Heart left ventricle (tissue), 16 donors: ENCODE results near the gene SLFNL1. TPM values are rescaled to one million over a fixed set of nuclear protein-coding genes. Genes with fewer than 3 reads are reported as not detected.
A peak's percentile ranks its signal among the peaks of the same experiment; 100 is the strongest.

Experiments used
- ATAC-seq, 4 donors: fragments of 200-7000 bp; cut with Tn5 transposase; one replicate each; pipeline ENCODE4 v1.9.1; 2020 to 2022; ENCODE audit warnings: moderate library complexity in 4 of 4, mild to moderate bottlenecking in 3 of 4, moderate number of reproducible peaks in 1 of 4
- DNase-seq, 5 donors: peaks; one replicate each; pipeline ENCODE4 v3.0.0-alpha.2; 2020
- H3K27ac ChIP-seq, 12 donors: fragments of 200-600 bp; sonication (generic) in 4 of 12; one replicate each; pipeline versions ENCODE4 v1.5.0 to v1.8.0; 2016 to 2022; ENCODE audit warnings: mild to moderate bottlenecking in 2 of 12
- H3K27me3 ChIP-seq, 9 donors: fragments of 200-600 bp; sonication (generic) in 2 of 9; one replicate each; pipeline versions ENCODE4 v1.5.1 to v1.8.0; 2016 to 2022; ENCODE audit warnings: mild to moderate bottlenecking in 3 of 9
- H3K36me3 ChIP-seq, 9 donors: fragments of 200-600 bp; sonication (generic) in 2 of 9; one replicate each; pipeline versions ENCODE4 v1.5.0 to v1.8.0; 2018 to 2022; ENCODE audit warnings: mild to moderate bottlenecking in 2 of 9
- H3K4me1 ChIP-seq, 12 donors: fragments of 200-600 bp; sonication (generic) in 4 of 12; one replicate each; pipeline versions ENCODE4 v1.5.0 to v1.8.0; 2016 to 2022; ENCODE audit warnings: mild to moderate bottlenecking in 3 of 12
- H3K4me3 ChIP-seq, 12 donors: fragments of 200-600 bp; sonication (generic) in 4 of 12; one replicate each; pipeline versions ENCODE4 v1.5.0 to v1.8.0; 2017 to 2022; ENCODE audit warnings: mild to moderate bottlenecking in 9 of 12, moderate library complexity in 4 of 12
- H3K9me3 ChIP-seq, 12 donors: fragments of 200-600 bp; sonication (generic) in 4 of 12; one replicate each; pipeline versions ENCODE4 v1.5.0 to v1.8.0; 2016 to 2022; ENCODE audit warnings: mild to moderate bottlenecking in 1 of 12
- POLR2A ChIP-seq, 2 donors: fragments of 450-650 bp; IDR thresholded peaks; one replicate each; pipeline ENCODE4 v1.6.1; 2017; ENCODE audit warnings: antibody characterized with exemption in 2 of 2, mild to moderate bottlenecking in 2 of 2, moderate library complexity in 2 of 2
- WGBS, 4 donors: extraction: QIAGEN DNeasy Blood & Tissue Kit in 2 of 4; methylation state at CpG; one replicate each; pipeline versions ENCODE4 v1.1.5 to v1.1.7; 2013 to 2018; 5-methylcytosine and 5-hydroxymethylcytosine counted together
- intact Hi-C, 10 donors: fragments of 100-400 bp; cut with DNase I; formaldehyde crosslinking; loops; one replicate each; pipeline versions ENCODE4 v1.11.1 to v1.14.2; 2022
- polyA plus RNA-seq, 2 donors: library from polyadenylated mRNA; stranded (reverse); fragments of 200-250 nt; gene quantifications; one replicate each; pipeline ENCODE4 v1.2.3, GENCODE V29; 2013
- total RNA-seq, 9 donors: library from RNA; depleted of rRNA in 2 of 9; stranded (reverse); fragments of >200 nt in 2 of 9; fragmentation: NEBNext Ultra II Directional in 3 of 9; extraction: Animal tissue kit (Norgen Biotek cat#: 25700) in 3 of 9; gene quantifications; one replicate each; pipeline versions ENCODE4 v1.1.0 to v1.2.4, GENCODE V29; 2016 to 2023
- TF ChIP-seq, protein P1 (sequence below), 12 donors: fragments of 200-600 bp; sonication (generic) in 4 of 12; IDR thresholded peaks; one replicate each; pipeline versions ENCODE4 v1.5.0 to v1.8.0; 2018 to 2022; ENCODE audit warnings: antibody characterized with exemption in 12 of 12, mild to moderate bottlenecking in 5 of 12
- donor health status: ischemic (EF 13 %, LVEDD 7.1; RV severe dilation, severe dysfunction).
- donor health status: healthy with polysubstance abuse.
- donor health status: DM: no; HTN: yes; CAD: no.
- donor health status: DM: no; HTN: no; CAD: no.
- donor health status: ischemic (EF 25% LVEDD 6.9; RV normal size, moderate dysfunction).
- donor health status: ischemic (EF 25% LVEDD 5.7; RV mildly dilated, moderate dysfunction).
- donor health status: healthy.
- donor health status: DM: yes; HTN: yes; CAD: no.
- donor health status: ischemic (EF 35%, LVEDD 5.7; RV mildly dilated, moderate dysfunction).
- donor health status: nonischemic (EF 11% LVEDD 7.7; RV severe dilation, severe dysfunction).
- donor health status: DM: yes; HTN: yes; CAD: no.
- donor health status: PGD.
- donor health status: ischemic (EF 29% LVEDD 5.4; RV normal size, mild dysfunction).
- donor health status: nonischemic (EF 23%, LVEDD 6.1; RV moderate dilation, normal function).

SLFNL1 gene
- total and polyA plus RNA-seq, 11 donors = 0.08 to 0.25 (median 0.12) TPM; not detected in 2

GRCh38 chr1:41005876-41006275, 15.6 kb downstream of the SLFNL1 start:
- Histone ChIP-seq H3K4me1 (peaks cover 0 to 20% (median 12%) of the 10 kb centered on the region in 12 donors), H3K27ac (no peak overlapping the region), H3K36me3 (peaks cover 0 to 98% (median 66%) of the 10 kb centered on the region in 9 donors), H3K9me3 (no peaks in the 10 kb centered on the region), H3K4me3 (no peak overlapping the region), H3K27me3 (no peaks in the 10 kb centered on the region)
- ATAC-seq (no peak), DNase-seq (no peak)
- intact Hi-C loops = no loop called here
- WGBS, 4 donors = 92 to 96% (median 94%) methylated on average over 5 of the region's 5 CpGs
- TF ChIP-seq, protein P1, sequence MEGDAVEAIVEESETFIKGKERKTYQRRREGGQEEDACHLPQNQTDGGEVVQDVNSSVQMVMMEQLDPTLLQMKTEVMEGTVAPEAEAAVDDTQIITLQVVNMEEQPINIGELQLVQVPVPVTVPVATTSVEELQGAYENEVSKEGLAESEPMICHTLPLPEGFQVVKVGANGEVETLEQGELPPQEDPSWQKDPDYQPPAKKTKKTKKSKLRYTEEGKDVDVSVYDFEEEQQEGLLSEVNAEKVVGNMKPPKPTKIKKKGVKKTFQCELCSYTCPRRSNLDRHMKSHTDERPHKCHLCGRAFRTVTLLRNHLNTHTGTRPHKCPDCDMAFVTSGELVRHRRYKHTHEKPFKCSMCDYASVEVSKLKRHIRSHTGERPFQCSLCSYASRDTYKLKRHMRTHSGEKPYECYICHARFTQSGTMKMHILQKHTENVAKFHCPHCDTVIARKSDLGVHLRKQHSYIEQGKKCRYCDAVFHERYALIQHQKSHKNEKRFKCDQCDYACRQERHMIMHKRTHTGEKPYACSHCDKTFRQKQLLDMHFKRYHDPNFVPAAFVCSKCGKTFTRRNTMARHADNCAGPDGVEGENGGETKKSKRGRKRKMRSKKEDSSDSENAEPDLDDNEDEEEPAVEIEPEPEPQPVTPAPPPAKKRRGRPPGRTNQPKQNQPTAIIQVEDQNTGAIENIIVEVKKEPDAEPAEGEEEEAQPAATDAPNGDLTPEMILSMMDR (IDR thresholded peaks at IDR 0.05) = no peak
- TF ChIP-seq POLR2A (IDR thresholded peaks at IDR 0.05) = no peak

DNA sequence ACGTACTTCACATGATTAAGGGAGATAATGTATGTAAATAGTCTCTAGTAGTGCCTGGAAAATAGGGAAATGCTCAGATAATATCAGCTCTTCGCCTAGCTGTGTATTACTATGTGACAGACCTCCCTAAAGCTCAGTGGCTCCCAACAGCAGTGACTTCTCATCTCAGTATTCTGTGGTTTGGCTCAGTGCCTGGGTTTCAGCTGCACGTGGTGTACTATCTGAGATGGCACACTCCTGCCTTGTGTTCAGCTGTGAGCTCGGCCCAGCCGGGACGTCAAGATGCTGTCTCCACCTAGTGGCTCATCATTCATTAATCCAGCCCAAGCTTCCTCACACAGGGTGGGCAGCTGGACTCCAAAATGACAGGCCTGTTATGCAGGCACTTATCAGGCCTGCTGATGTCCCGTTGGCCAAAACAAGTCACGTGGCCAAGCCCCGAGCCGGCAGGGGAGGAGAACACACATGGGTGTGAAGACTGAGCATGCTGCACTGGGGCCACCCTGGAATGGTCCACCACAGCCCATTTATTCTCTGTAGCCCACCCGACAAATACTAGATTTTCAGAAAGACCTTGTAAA, 17.8 kb downstream of the SLFNL1 start:
- ATAC-seq = peak; percentile 94 to 98 (median 96)
- H3K4me3 ChIP-seq = no peak overlapping the region
- no peaks in the 10 kb centered on the region for H3K9me3 ChIP-seq
- TF ChIP-seq POLR2A (IDR thresholded peaks at IDR 0.05) = no peak
- TF ChIP-seq, protein P1 (IDR thresholded peaks at IDR 0.05) = peak; percentile 5 to 70 (median 48)
- H3K27ac ChIP-seq = peak overlapping the region in 2 of 12 donors; percentile 15 to 61
- DNase-seq = peak; percentile 90 to 96 (median 91)
- intact Hi-C loops = no loop called here
- H3K4me1 ChIP-seq = peaks cover 0 to 20% (median 12%) of the 10 kb centered on the region in 12 donors
- WGBS, 4 donors = 25 to 37% (median 29%) methylated on average over 11 of the region's 11 CpGs
- peaks cover 0 to 98% (median 63%) of the 10 kb centered on the region in 9 donors for H3K36me3 ChIP-seq
- no peaks in the 10 kb centered on the region for H3K27me3 ChIP-seq

DNA sequence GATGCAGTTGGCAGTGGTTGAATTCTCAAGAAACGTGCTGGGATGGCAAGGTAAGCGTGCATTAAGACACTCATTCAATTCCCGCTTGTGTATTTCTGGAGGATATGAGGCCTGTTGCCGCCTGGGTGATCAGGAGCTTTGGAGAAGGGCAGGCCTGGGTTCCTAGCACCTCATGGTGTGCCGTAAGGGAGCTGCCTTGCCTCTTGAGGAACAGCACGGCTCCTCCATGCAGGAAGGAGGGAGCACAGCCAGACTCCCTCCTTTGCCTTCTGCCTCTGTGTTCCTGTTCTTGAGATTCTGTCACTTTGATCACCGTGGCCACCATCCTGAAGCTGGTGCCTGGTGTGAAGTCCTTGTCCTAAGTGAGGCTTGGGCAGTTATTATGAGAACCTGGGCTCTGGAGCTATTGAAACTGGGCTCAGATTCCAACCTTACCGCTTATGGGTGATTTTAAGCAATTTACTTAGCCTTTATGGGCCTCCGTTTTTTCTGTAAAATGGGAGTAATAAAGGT, 18.3 kb downstream of the SLFNL1 start:
- no peaks in the 10 kb centered on the region for H3K9me3 ChIP-seq
- TF ChIP-seq, protein P1 (IDR thresholded peaks at IDR 0.05) = no peak
- TF ChIP-seq POLR2A (IDR thresholded peaks at IDR 0.05) = no peak
- H3K4me3 ChIP-seq = no peak overlapping the region
- intact Hi-C loops = no loop called here
- peaks cover 0 to 98% (median 63%) of the 10 kb centered on the region in 9 donors for H3K36me3 ChIP-seq
- H3K27me3 ChIP-seq = no peaks in the 10 kb centered on the region
- peaks cover 0 to 20% (median 12%) of the 10 kb centered on the region in 12 donors for H3K4me1 ChIP-seq
- DNase-seq (no peak), ATAC-seq (no peak)
- peak overlapping the region in 2 of 12 donors; percentile 15 to 61 for H3K27ac ChIP-seq
- whole genome bisulfite sequencing, 4 donors = 87 to 93% (median 89%) methylated on average over 8 to 9 of the region's 9 CpGs

- no peak overlapping the region for H3K27ac ChIP-seq
- no peak overlapping the region for H3K4me3 ChIP-seq
- peaks cover 3 to 98% (median 65%) of the 10 kb centered on the region in 9 donors for H3K36me3 ChIP-seq
- intact Hi-C loops = no loop called here
- TF ChIP-seq POLR2A (IDR thresholded peaks at IDR 0.05) = no peak
- TF ChIP-seq, protein P1 (IDR thresholded peaks at IDR 0.05) = no peak
- no peaks in the 10 kb centered on the region for H3K27me3 ChIP-seq
- H3K9me3 ChIP-seq = no peaks in the 10 kb centered on the region
- WGBS, 4 donors = 96 to 98% (median 97%) methylated on average over 4 of the region's 4 CpGs
- H3K4me1 ChIP-seq = peaks cover 0 to 15% (median 9%) of the 10 kb centered on the region in 12 donors
- no peak for DNase-seq
- ATAC-seq = no peak
These were observed 22.9 kb downstream of the SLFNL1 start for GRCh38 chr1:40998668-40999067.
